Liver (tissue), 9 donors: ENCODE data around the gene NTPCR. TPM values are rescaled to one million over a fixed set of nuclear protein-coding genes. Genes with fewer than 3 reads are reported as not detected.

Experiments
- DNase-seq: peaks from one replicate; pipeline ENCODE4 v3.0.0-alpha.2; 2017; ENCODE audit warnings: low spot score
- H3K27ac ChIP-seq, 2 donors: one replicate each; pipeline ENCODE4 v1.7.0; 2013; ENCODE audit warnings: inconsistent platforms in 2 of 2, low read length in 2 of 2, control low read depth in 1 of 2, low read depth in 1 of 2, mild to moderate bottlenecking in 1 of 2
- H3K27me3 ChIP-seq, 4 donors: one replicate each; pipeline versions ENCODE4 v1.6.1 to v1.7.0; 2013; ENCODE audit warnings: low read length in 3 of 4, inconsistent platforms in 1 of 4, mild to moderate bottlenecking in 1 of 4, moderate library complexity in 1 of 4; ENCODE audit not compliant: control insufficient read depth in 4 of 4, insufficient read depth in 4 of 4
- H3K36me3 ChIP-seq, 4 donors: one replicate each; pipeline versions ENCODE4 v1.6.1 to v1.7.0; 2013; ENCODE audit warnings: low read length in 3 of 4, mild to moderate bottlenecking in 3 of 4, low read depth in 1 of 4, moderate library complexity in 1 of 4; ENCODE audit not compliant: control insufficient read depth in 4 of 4, insufficient read depth in 3 of 4
- H3K4me1 ChIP-seq, 4 donors: one replicate each; pipeline versions ENCODE4 v1.6.1 to v1.7.0; 2013; ENCODE audit warnings: low read length in 3 of 4, mild to moderate bottlenecking in 3 of 4, moderate library complexity in 1 of 4; ENCODE audit not compliant: control insufficient read depth in 4 of 4, insufficient read depth in 4 of 4
- H3K4me3 ChIP-seq, 3 donors: one replicate each; pipeline versions ENCODE4 v1.6.1 to v1.7.0; 2013; ENCODE audit warnings: low read length in 3 of 3, control low read depth in 1 of 3, low read depth in 1 of 3, mild to moderate bottlenecking in 1 of 3
- H3K9ac ChIP-seq, 2 donors: one replicate each; pipeline ENCODE4 v1.7.0; 2013; ENCODE audit warnings: low read length in 2 of 2, mild to moderate bottlenecking in 2 of 2, moderate library complexity in 2 of 2, control low read depth in 1 of 2, low read depth in 1 of 2
- H3K9me3 ChIP-seq, 4 donors: one replicate each; pipeline versions ENCODE4 v1.6.1 to v1.7.0; 2013; ENCODE audit warnings: low read length in 3 of 4; ENCODE audit not compliant: control insufficient read depth in 4 of 4
- ATF3 ChIP-seq: IDR thresholded peaks from 2 replicates; pipeline ENCODE4 v1.6.1; 2016; ENCODE audit warnings: antibody characterized with exemption
- CTCF ChIP-seq: fragments of 150-350 bp; IDR thresholded peaks from 2 replicates; pipeline ENCODE4 v1.5.1; 2017; ENCODE audit warnings: improper control_type of control experiment, low read depth, low read length; ENCODE audit not compliant: missing input control
- EGR1 ChIP-seq, 2 donors: IDR thresholded peaks; 2 replicates each; pipeline ENCODE4 v1.6.1; 2016 to 2018; ENCODE audit warnings: antibody characterized with exemption in 2 of 2, low read depth in 2 of 2
- FOXA1 ChIP-seq: IDR thresholded peaks from 2 replicates; pipeline ENCODE4 v1.6.1; 2016; ENCODE audit warnings: antibody characterized with exemption
- FOXA2 ChIP-seq: IDR thresholded peaks from 2 replicates; pipeline ENCODE4 v1.6.1; 2016; ENCODE audit warnings: antibody characterized with exemption
- GABPA ChIP-seq, 2 donors: IDR thresholded peaks in 1 of 2; conservative IDR thresholded peaks in 1 of 2; 2 replicates each; pipeline ENCODE4 v1.6.1; 2016; ENCODE audit warnings: antibody characterized with exemption in 2 of 2, mild to moderate bottlenecking in 1 of 2, moderate library complexity in 1 of 2
- HNF4A ChIP-seq, 2 donors: conservative IDR thresholded peaks; 2 replicates each; pipeline ENCODE4 v1.6.1; 2016; ENCODE audit warnings: antibody characterized with exemption in 2 of 2, mild to moderate bottlenecking in 2 of 2
- HNF4G ChIP-seq: IDR thresholded peaks from 2 replicates; pipeline ENCODE4 v1.6.1; 2016; ENCODE audit warnings: antibody characterized with exemption
- JUND ChIP-seq, 2 donors: IDR thresholded peaks; 2 replicates each; pipeline ENCODE4 v1.6.1; 2016; ENCODE audit warnings: antibody characterized with exemption in 2 of 2
- NR2F2 ChIP-seq: IDR thresholded peaks from 2 replicates; pipeline ENCODE4 v1.6.1; 2016; ENCODE audit warnings: antibody characterized with exemption
- RAD21 ChIP-seq, 2 donors: IDR thresholded peaks; 2 replicates each; pipeline ENCODE4 v1.6.1; 2016; ENCODE audit warnings: antibody characterized with exemption in 2 of 2, mild to moderate bottlenecking in 2 of 2
- REST ChIP-seq: IDR thresholded peaks from 2 replicates; pipeline ENCODE4 v1.6.1; 2016; ENCODE audit warnings: antibody characterized with exemption, mild to moderate bottlenecking
- RXRA ChIP-seq, 2 donors: IDR thresholded peaks; 2 replicates each; pipeline ENCODE4 v1.6.1; 2017 to 2018; ENCODE audit warnings: antibody characterized with exemption in 2 of 2, mild to moderate bottlenecking in 1 of 2
- SP1 ChIP-seq: IDR thresholded peaks from 2 replicates; pipeline ENCODE4 v1.6.1; 2018; ENCODE audit warnings: antibody characterized with exemption, mild to moderate bottlenecking
- TAF1 ChIP-seq: conservative IDR thresholded peaks from 2 replicates; pipeline ENCODE4 v1.6.1; 2016; ENCODE audit warnings: antibody characterized with exemption, mild to moderate bottlenecking
- YY1 ChIP-seq: IDR thresholded peaks from 2 replicates; pipeline ENCODE4 v1.6.1; 2016; ENCODE audit warnings: antibody characterized with exemption, mild to moderate bottlenecking
- ZBTB33 ChIP-seq: IDR thresholded peaks from 2 replicates; pipeline ENCODE4 v1.6.1; 2016; ENCODE audit warnings: antibody characterized with exemption
- WGBS: extraction: QIAGEN DNeasy Blood & Tissue Kit; methylation state at CpG from one replicate; pipeline ENCODE4 v1.1.7; 2013; 5-methylcytosine and 5-hydroxymethylcytosine counted together
- polyA plus RNA-seq, 2 donors: library from polyadenylated mRNA; stranded (reverse) in 1 of 2; unstranded in 1 of 2; fragments of 200-250 nt in 1 of 2; fragments of >200 nt in 1 of 2; fragmentation: Nextera tagmentation in 1 of 2; extraction: Ambion mirVana in 1 of 2; gene quantifications; one replicate each; pipeline versions ENCODE4 v1.2.1 to v1.2.3, GENCODE V29; 2013 to 2015
- total RNA-seq, 2 donors: library from RNA; depleted of rRNA; stranded (reverse); fragments of >200 nt; gene quantifications; one replicate each; pipeline ENCODE4 v1.2.3, GENCODE V29; 2014
- donor health status: healthy.
- donor health status: healthy.
- donor health status: healthy.
- donor health status: healthy.
- donor health status: healthy.

The NTPCR gene
- total and polyA plus RNA-seq, 4 donors: 7.2 to 37.2 (median 19.2) TPM

DNA sequence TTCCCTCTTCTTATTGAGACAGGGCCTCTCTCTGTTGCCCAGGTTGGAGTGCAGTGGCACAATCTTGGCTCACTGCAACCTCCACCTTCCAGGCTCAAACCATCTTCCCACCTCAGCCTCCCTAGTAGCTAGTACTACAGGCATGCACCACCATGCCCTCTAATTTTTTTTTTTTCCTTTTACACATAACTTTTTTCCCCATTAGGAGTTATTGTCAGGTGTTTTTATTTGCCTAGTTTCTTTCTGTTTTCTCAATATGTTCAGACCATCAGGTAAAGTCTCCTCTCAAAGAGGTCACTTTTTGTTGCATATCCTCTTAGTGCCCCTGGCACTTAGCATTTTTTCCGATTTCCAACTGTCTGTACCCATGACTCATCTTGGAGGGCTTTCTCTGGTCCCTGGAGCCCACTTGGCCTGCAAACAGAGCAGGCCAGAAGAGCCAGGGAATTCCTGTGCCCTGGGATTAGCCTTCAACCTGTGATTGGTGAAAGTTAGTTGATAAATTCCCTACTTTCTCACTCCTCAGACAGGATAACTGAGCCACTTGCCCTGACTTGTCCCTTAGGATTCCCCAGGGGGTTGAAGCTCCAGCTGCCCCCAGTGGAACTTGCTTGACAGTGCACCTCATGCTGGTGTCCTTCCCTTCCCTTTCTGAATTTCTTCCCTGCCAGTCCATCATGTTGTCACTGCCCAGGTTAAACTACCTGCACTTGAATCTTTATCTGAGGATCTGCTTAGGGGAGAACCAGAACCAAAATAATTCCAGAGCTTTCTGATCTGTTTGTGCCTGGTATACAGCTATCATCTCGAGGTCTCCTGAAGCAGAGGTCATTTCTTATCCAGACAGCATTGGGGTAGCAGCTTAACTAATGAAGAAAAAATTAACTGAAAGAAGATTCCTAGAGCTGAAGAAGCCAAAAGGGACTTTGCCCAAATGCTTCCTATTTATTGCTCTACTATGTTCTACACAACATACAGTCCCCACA is 2.4 kb downstream of the NTPCR start:
- 92% methylated on average over 2 of the region's 2 CpGs for WGBS
- TF ChIP-seq FOXA1 (no peak), FOXA2 (no peak), EGR1 (IDR thresholded peaks at IDR 0.05; ENCODE audit: low read depth in 2 of 2) (no peak), HNF4G (no peak), REST (no peak), HNF4A (conservative IDR thresholded peaks at IDR 0.05) (no peak), ZBTB33 (no peak), TAF1 (no peak), ATF3 (no peak), JUND (IDR thresholded peaks at IDR 0.05) (no peak), RAD21 (IDR thresholded peaks at IDR 0.05) (peak; percentile 73 to 84), YY1 (no peak), GABPA (IDR thresholded peaks at IDR 0.05 in 1 of 2, conservative IDR thresholded peaks at IDR 0.05 in 1 of 2) (no peak), SP1 (no peak), NR2F2 (no peak), CTCF (peak; percentile 69), RXRA (IDR thresholded peaks at IDR 0.05) (no peak)
- Histone ChIP-seq H3K4me1 (peaks cover 0 to 13% (median 10%) of the 10 kb centered on the region in 4 donors), H3K27ac (no peak overlapping the region), H3K9me3 (no peaks in the 10 kb centered on the region), H3K36me3 (peaks cover 0 to 9% (median 5%) of the 10 kb centered on the region in 4 donors), H3K9ac (no peak overlapping the region), H3K4me3 (no peak overlapping the region), H3K27me3 (no peaks in the 10 kb centered on the region)
- DNase-seq: no peak
